ENCODE results near the gene PTGS2.
"Not testable (repeated sequence)": the region's sequence is repeated elsewhere in the genome, so short reads cannot be mapped to it uniquely, and the experiment has no call there.

- TF ChIP-seq POLR2A (IDR thresholded peaks at IDR 0.05; ENCODE audit: low read length); GATA1 (IDR thresholded peaks at IDR 0.05; ENCODE audit: low read depth, low read length): not testable (repeated sequence)
These were observed 16.0 kb downstream of the PTGS2 start for GRCh38 chr1:186664217-186664616.

All from erythroblast (primary cell).